OCI-LY3 (cell line): ENCODE data around the gene CNTF.
A peak's percentile ranks its signal among the peaks of the same experiment; 100 is the strongest.

Experiments
- H2AFZ ChIP-seq: fragments of 200-600, 300-600 bp; shearing (Covaris generic); 2 replicates; pipeline ENCODE4 v1.6.0; 2014; ENCODE audit warnings: antibody characterized with exemption, low read depth, low read length
- H3K27ac ChIP-seq: fragments of 200-600, 300-600 bp; sonication (generic); 2 replicates; pipeline ENCODE4 v1.5.1; 2014; ENCODE audit warnings: mild to moderate bottlenecking, low read length, moderate library complexity, mixed read lengths
- H3K27me3 ChIP-seq: fragments of 200-600, 300-600 bp; sonication (generic); 2 replicates; pipeline ENCODE4 v1.6.1; 2014; ENCODE audit warnings: low read depth, low read length, mixed read lengths
- H3K36me3 ChIP-seq: fragments of 200-600, 300-600 bp; sonication (generic); replicated peaks from 2 replicates; pipeline ENCODE3; 2014; ENCODE audit warnings: low read depth, low read length, mixed read lengths
- H3K4me1 ChIP-seq: fragments of 300-600, 200-600 bp; sonication (generic); 2 replicates; pipeline ENCODE4 v1.6.1; 2014; ENCODE audit warnings: low read length, mixed read lengths
- H3K4me2 ChIP-seq: fragments of 200-600, 300-600 bp; sonication (generic); 2 replicates; pipeline ENCODE4 v1.6.1; 2014; ENCODE audit warnings: low read length, mixed read lengths
- H3K4me3 ChIP-seq: fragments of 300-600, 200-600 bp; sonication (generic); 2 replicates; pipeline ENCODE4 v1.5.1; 2014; ENCODE audit warnings: antibody characterized with exemption, mild to moderate bottlenecking, low read length, moderate library complexity
- H3K79me2 ChIP-seq: fragments of 300-600, 200-600 bp; shearing (Covaris generic); 2 replicates; pipeline ENCODE4 v1.6.1; 2014; ENCODE audit warnings: mild to moderate bottlenecking, low read length, mixed read lengths
- H3K9ac ChIP-seq: fragments of 300-600, 200-600 bp; shearing (Covaris generic); 2 replicates; pipeline ENCODE4 v1.6.0; 2014; ENCODE audit warnings: mild to moderate bottlenecking, low read length, moderate library complexity
- H3K9me3 ChIP-seq: fragments of 200-600, 300-600 bp; shearing (Covaris generic); 2 replicates; pipeline ENCODE4 v1.6.1; 2014; ENCODE audit warnings: low read length, mixed read lengths; ENCODE audit not compliant: insufficient read depth
- H4K20me1 ChIP-seq: fragments of 200-600, 300-600 bp; sonication (generic); 2 replicates; pipeline ENCODE4 v1.6.1; 2016; ENCODE audit warnings: low read length, mixed read lengths; ENCODE audit not compliant: insufficient read depth
- EZH2phosphoT487 ChIP-seq: fragments of 200-600 bp; shearing (Covaris generic); IDR thresholded peaks from 2 replicates; pipeline ENCODE4 v1.6.1; 2018; ENCODE audit warnings: antibody characterized with exemption, mixed run types, low read depth
- TF ChIP-seq, protein P1 (sequence below): fragments of 200-600, 300-600 bp; sonication (generic); IDR thresholded peaks from 2 replicates; pipeline ENCODE4 v1.5.1; 2014; ENCODE audit warnings: antibody characterized with exemption, low read length, low read depth

The CNTF gene

DNA sequence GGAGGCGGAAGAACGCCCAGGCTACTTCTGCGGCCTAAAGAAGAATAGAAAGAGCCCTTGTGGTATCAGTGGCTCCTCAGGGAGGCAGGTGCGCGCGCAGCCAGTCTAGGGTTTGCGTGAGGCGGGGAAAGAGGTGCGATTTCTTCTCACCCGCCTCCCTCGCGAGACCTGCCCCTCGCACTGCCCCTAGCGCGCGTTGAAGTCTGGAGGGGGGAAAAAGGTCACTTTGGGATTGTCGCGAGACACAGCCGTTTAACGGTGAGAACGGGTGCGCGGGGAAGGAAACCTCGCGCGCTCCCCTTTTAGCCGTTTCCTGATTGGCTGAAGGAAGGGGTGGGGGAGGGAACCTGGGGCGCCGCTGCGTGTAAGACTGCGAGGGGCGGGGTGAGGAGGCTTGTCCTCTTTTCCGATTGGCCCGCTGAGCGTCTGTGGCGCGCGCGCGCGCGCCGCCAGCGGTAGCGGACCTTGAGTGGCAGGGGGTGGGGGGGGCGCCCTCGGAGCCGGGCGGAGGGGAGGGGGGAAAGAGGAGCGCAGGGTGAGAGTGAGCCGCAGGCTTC, 43.8 kb upstream of the CNTF start, which contains the start of gene ZFP91:
Gene ZFP91 (plus strand): TSS at position 429 of the 557 bp plus-strand sequence. CDS start 219 bp downstream, outside the sequence.
- H3K27ac ChIP-seq, result peak within 1 kb of the TSS; percentile 94
- peaks cover 59% of the 10 kb centered on the region for H3K4me1 ChIP-seq
- no peaks in the 10 kb centered on the region for H3K9me3 ChIP-seq
- H3K27me3 ChIP-seq, result no peaks in the 10 kb centered on the region
- peak within 1 kb of the TSS; percentile 62 for H2AFZ ChIP-seq
- peaks cover 9% of the 10 kb centered on the region for H3K36me3 ChIP-seq
- peaks cover 41% of the 10 kb centered on the region for H4K20me1 ChIP-seq
- H3K4me2 ChIP-seq, result peak within 1 kb of the TSS; percentile 92
- peak within 1 kb of the TSS; percentile 85 for H3K4me3 ChIP-seq
- TF ChIP-seq EZH2phosphoT487, result no peak
- H3K79me2 ChIP-seq, result peaks cover 76% of the 10 kb centered on the region
- H3K9ac ChIP-seq, result peak within 1 kb of the TSS; percentile 98

DNA sequence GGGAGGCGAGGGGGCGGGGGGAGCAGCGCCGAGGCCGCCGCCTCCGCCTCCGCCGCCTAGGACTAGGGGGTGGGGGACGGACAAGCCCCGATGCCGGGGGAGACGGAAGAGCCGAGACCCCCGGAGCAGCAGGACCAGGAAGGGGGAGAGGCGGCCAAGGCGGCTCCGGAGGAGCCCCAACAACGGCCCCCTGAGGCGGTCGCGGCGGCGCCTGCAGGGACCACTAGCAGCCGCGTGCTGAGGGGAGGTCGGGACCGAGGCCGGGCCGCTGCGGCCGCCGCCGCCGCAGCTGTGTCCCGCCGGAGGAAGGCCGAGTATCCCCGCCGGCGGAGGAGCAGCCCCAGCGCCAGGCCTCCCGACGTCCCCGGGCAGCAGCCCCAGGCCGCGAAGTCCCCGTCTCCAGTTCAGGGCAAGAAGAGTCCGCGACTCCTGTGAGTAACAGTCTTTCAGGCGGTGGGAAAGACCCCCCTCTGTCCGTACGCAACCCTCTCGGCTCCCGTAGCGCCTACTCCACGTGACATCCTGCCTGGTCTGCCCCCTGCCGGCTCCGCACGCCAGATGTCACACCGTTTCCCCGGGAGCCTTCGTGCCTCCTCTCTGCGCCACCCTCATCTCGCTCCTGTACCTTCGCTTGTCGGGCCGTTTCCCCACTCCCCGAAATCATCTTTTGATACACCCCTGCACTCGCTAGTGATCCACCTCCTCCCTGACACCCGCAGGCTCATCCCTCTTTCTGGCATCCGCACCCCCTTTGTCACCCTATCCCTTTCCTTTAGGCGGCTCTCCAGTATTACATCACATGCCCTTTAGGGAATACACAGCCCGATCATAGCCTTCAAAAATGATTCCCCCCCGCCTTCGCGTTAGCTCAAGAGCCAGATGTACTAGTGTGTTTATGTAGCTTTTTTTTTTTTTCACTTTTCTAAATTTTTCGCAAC, 43.0 kb upstream of the CNTF start:
- Histone ChIP-seq H4K20me1 (peaks cover 47% of the 10 kb centered on the region), H3K4me1 (peaks cover 55% of the 10 kb centered on the region), H3K9me3 (no peaks in the 10 kb centered on the region), H3K79me2 (peaks cover 77% of the 10 kb centered on the region), H3K27ac (peak overlapping the region; percentile 87), H3K27me3 (no peaks in the 10 kb centered on the region), H2AFZ (no peak overlapping the region), H3K4me3 (peak overlapping the region; percentile 85), H3K9ac (peak overlapping the region; percentile 98), H3K4me2 (peak overlapping the region; percentile 80), H3K36me3 (peaks cover 9% of the 10 kb centered on the region)
- TF ChIP-seq, protein P1, sequence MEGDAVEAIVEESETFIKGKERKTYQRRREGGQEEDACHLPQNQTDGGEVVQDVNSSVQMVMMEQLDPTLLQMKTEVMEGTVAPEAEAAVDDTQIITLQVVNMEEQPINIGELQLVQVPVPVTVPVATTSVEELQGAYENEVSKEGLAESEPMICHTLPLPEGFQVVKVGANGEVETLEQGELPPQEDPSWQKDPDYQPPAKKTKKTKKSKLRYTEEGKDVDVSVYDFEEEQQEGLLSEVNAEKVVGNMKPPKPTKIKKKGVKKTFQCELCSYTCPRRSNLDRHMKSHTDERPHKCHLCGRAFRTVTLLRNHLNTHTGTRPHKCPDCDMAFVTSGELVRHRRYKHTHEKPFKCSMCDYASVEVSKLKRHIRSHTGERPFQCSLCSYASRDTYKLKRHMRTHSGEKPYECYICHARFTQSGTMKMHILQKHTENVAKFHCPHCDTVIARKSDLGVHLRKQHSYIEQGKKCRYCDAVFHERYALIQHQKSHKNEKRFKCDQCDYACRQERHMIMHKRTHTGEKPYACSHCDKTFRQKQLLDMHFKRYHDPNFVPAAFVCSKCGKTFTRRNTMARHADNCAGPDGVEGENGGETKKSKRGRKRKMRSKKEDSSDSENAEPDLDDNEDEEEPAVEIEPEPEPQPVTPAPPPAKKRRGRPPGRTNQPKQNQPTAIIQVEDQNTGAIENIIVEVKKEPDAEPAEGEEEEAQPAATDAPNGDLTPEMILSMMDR, result peak; percentile 67
- TF ChIP-seq EZH2phosphoT487, result no peak

DNA sequence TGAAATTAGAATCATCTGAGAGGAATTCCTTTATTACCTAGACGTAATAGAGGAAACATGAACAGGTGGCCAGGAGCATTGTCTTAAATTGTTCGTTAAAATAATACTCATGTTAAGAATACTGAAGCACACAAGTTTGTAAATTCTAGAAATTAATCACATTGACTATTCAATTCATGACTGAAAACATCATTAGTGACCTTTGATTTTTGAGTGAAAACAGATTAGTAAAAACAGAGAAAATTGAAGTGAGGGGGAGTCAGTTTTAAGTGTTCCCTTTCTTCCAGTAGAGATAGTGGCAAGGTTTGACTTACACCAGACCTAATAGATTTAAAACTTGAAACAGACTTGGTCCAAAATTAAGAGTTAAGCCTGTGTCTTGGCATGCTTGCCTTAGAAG, 42.2 kb upstream of the CNTF start:
- H3K27me3 ChIP-seq, result no peaks in the 10 kb centered on the region
- H3K9me3 ChIP-seq, result no peaks in the 10 kb centered on the region
- H3K79me2 ChIP-seq, result peaks cover 77% of the 10 kb centered on the region
- TF ChIP-seq, protein P1, result no peak
- TF ChIP-seq EZH2phosphoT487, result no peak
- H3K4me2 ChIP-seq, result peak overlapping the region; percentile 80
- peaks cover 46% of the 10 kb centered on the region for H3K4me1 ChIP-seq
- peak overlapping the region; percentile 87; the same call in 1 of the 2 replicates for H3K27ac ChIP-seq
- H3K9ac ChIP-seq, result peak overlapping the region; percentile 98
- peaks cover 55% of the 10 kb centered on the region for H4K20me1 ChIP-seq
- peaks cover 14% of the 10 kb centered on the region for H3K36me3 ChIP-seq
- H3K4me3 ChIP-seq, result peak overlapping the region; percentile 85
- H2AFZ ChIP-seq, result no peak overlapping the region

DNA sequence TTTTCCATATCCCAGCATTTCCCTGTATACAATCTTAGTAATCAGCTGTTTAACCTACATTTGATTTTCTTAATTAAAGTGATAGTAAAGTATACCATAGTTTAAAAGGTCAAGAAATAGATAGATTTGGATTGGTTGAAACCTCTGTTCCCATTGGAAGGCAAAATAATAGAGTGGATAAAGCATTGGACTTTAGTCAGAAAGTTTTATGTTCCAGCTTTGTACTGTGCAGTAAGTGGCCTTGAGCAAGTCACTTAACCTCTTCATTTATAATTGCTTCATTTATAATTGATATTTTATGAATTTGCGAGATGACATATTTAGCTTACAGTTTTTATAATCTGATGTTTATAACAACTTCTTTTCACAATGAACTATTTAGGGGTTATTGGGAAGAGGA, 40.0 kb upstream of the CNTF start:
- peaks cover 46% of the 10 kb centered on the region for H3K4me1 ChIP-seq
- peaks cover 84% of the 10 kb centered on the region for H3K79me2 ChIP-seq
- H3K9me3 ChIP-seq, result no peaks in the 10 kb centered on the region
- peaks cover 76% of the 10 kb centered on the region for H4K20me1 ChIP-seq
- H3K4me2 ChIP-seq, result 0 out of 2 replicates have a peak overlapping the region, but pooled peaks have one; percentile 1
- no peaks in the 10 kb centered on the region for H3K27me3 ChIP-seq
- H3K36me3 ChIP-seq, result peaks cover 23% of the 10 kb centered on the region
- H3K4me3 ChIP-seq, result no peak overlapping the region
- no peak overlapping the region for H2AFZ ChIP-seq
- H3K9ac ChIP-seq, result no peak overlapping the region
- H3K27ac ChIP-seq, result no peak overlapping the region
- TF ChIP-seq, protein P1, result no peak
- no peak for TF ChIP-seq EZH2phosphoT487
